ENCODE measurements around the gene KCNH2.

The KCNH2 gene

GRCh38 chr7:150945853-150946420, 32.2 kb downstream of the KCNH2 start:
- DNase-seq = no peak

- no peak for DNase-seq
These were observed 32.8 kb downstream of the KCNH2 start for GRCh38 chr7:150945171-150945852.

GRCh38 chr7:150944066-150945042, 33.8 kb downstream of the KCNH2 start:
- DNase-seq = no peak

GRCh38 chr7:150943453-150943814, 34.7 kb downstream of the KCNH2 start:
- DNase-seq = no peak

GRCh38 chr7:150942591-150943452, 35.3 kb downstream of the KCNH2 start:
- DNase-seq = no peak

GRCh38 chr7:150942001-150942590, 36.0 kb downstream of the KCNH2 start:
- peak; percentile 39 to 63 for DNase-seq

GRCh38 chr7:150941351-150942000, 36.6 kb downstream of the KCNH2 start:
- DNase-seq = no peak

GRCh38 chr7:150940431-150941102, 37.6 kb downstream of the KCNH2 start:
- no peak for DNase-seq

- DNase-seq = no peak
These were observed 38.7 kb downstream of the KCNH2 start for GRCh38 chr7:150939466-150939865.

GRCh38 chr7:150939052-150939451, 39.1 kb downstream of the KCNH2 start:
- no peak for DNase-seq

GRCh38 chr7:150938566-150938965, 39.6 kb downstream of the KCNH2 start:
- DNase-seq = no peak

- peak in 1 of 2 donors; percentile 15 for DNase-seq
These were observed 40.1 kb downstream of the KCNH2 start for GRCh38 chr7:150937848-150938561.

- DNase-seq = no peak
These were observed 42.1 kb downstream of the KCNH2 start for GRCh38 chr7:150936018-150936417.

GRCh38 chr7:150935149-150935548, 43.0 kb downstream of the KCNH2 start:
- DNase-seq = no peak

GRCh38 chr7:150934045-150934766, 43.9 kb downstream of the KCNH2 start:
- no peak for DNase-seq

GRCh38 chr7:150931199-150931869, 46.8 kb downstream of the KCNH2 start:
- DNase-seq = peak; percentile 26 to 27

- DNase-seq = no peak
These were observed 49.6 kb downstream of the KCNH2 start for GRCh38 chr7:150928541-150928940.

- DNase-seq = no peak
These were observed 50.2 kb downstream of the KCNH2 start for GRCh38 chr7:150927956-150928344.
